Activated T-cell treated with anti-CD3 and anti-CD28 coated beads for 1 hour (primary cell): ENCODE data around the gene S1PR3.
"Not testable (repeated sequence)": the region's sequence is repeated elsewhere in the genome, so short reads cannot be mapped to it uniquely, and the experiment has no call there.

Experiments
- DNase-seq: peaks from one replicate; pipeline ENCODE4 v3.0.0-alpha.2; 2020; ENCODE audit warnings: low read depth

S1PR3 gene

GRCh38 chr9:88991066-88992034, at the start of gene S1PR3:
Gene S1PR3, plus strand, starts transcription at chr9:88991468. Its CDS starts 9,733 bp downstream, at chr9:89001201.
- peak; percentile 8 for DNase-seq

GRCh38 chr9:88941586-88941985, 49.7 kb upstream of the S1PR3 start:
- not testable (repeated sequence) for DNase-seq

- DNase-seq = no peak
Observed at GRCh38 chr9:88942411-88942810, 48.9 kb upstream of the S1PR3 start.

- DNase-seq = no peak
Observed at GRCh38 chr9:88945636-88946333, 45.5 kb upstream of the S1PR3 start.

- no peak for DNase-seq
Observed at GRCh38 chr9:88947581-88948573, 43.4 kb upstream of the S1PR3 start.

GRCh38 chr9:88949425-88949824, 41.8 kb upstream of the S1PR3 start:
- no peak for DNase-seq

- DNase-seq = no peak
Observed at GRCh38 chr9:88949961-88950340, 41.3 kb upstream of the S1PR3 start.

GRCh38 chr9:88950341-88951154, 40.7 kb upstream of the S1PR3 start:
- no peak for DNase-seq

- DNase-seq = no peak
Observed at GRCh38 chr9:88951155-88951542, 40.1 kb upstream of the S1PR3 start.

GRCh38 chr9:88952086-88952615, 39.1 kb upstream of the S1PR3 start:
- no peak for DNase-seq

GRCh38 chr9:88952976-88953375, 38.3 kb upstream of the S1PR3 start:
- DNase-seq = no peak

GRCh38 chr9:88953381-88954029, 37.8 kb upstream of the S1PR3 start:
- no peak for DNase-seq

GRCh38 chr9:88954066-88954465, 37.2 kb upstream of the S1PR3 start:
- DNase-seq = no peak

GRCh38 chr9:88957526-88957925, 33.7 kb upstream of the S1PR3 start:
- no peak for DNase-seq

- no peak for DNase-seq
Observed at GRCh38 chr9:88959727-88960469, 31.4 kb upstream of the S1PR3 start.

GRCh38 chr9:88960632-88961031, 30.6 kb upstream of the S1PR3 start:
- DNase-seq = no peak

GRCh38 chr9:88965473-88965872, 25.8 kb upstream of the S1PR3 start:
- no peak for DNase-seq

GRCh38 chr9:88966894-88967676, 24.2 kb upstream of the S1PR3 start:
- DNase-seq = no peak

- DNase-seq = no peak
Observed at GRCh38 chr9:88968799-88969198, 22.5 kb upstream of the S1PR3 start.
